HepG2 (cell line): Measurements from ENCODE around the gene CSMD2. TPM values are rescaled to one million over a fixed set of nuclear protein-coding genes. Genes with fewer than 3 reads are reported as not detected.

Experiments used
- ARHGAP35 ChIP-seq: sonication (generic); formaldehyde crosslinking; IDR thresholded peaks from 2 replicates; pipeline ENCODE4 v1.9.0; 2022; ENCODE audit warnings: mild to moderate bottlenecking, inconsistent platforms, moderate library complexity, missing genetic modification reagents, borderline replicate concordance
- DNMT1 ChIP-seq: sonication (generic); formaldehyde crosslinking; IDR thresholded peaks from 2 replicates; pipeline ENCODE4 v1.5.1; 2020; ENCODE audit warnings: mild to moderate bottlenecking, missing genetic modification reagents
- polyA plus RNA-seq, 8 experiments: library from polyadenylated mRNA; depleted of rRNA in 3 of 8; stranded (reverse) in 7 of 8; unstranded in 1 of 8; fragments of >200 nt; fragmentation: Illumina TruSeq in 4 of 8; extraction: Trizol in 4 of 8; gene quantifications; 2 replicates each; pipeline versions ENCODE4 v1.2.1 to v1.2.3, GENCODE V29; 2011 to 2016; ENCODE audit warnings: low read depth in 4 of 8, missing spikeins in 1 of 8, mixed read lengths in 1 of 8; ENCODE audit not compliant: insufficient read depth in 1 of 8
- total RNA-seq, 5 experiments: library from RNA; depleted of rRNA; stranded (reverse); fragments of >200 nt; fragmentation: Illumina TruSeq; extraction: Trizol; gene quantifications; 2 replicates each; pipeline ENCODE4 v1.2.3, GENCODE V29; 2016; ENCODE audit warnings: low read depth in 1 of 5
- TF ChIP-seq, protein P1 (sequence below): IDR thresholded peaks from 2 replicates; pipeline ENCODE4 v1.6.1; 2016; ENCODE audit warnings: mild to moderate bottlenecking
- TF ChIP-seq, protein P2 (sequence below): sonication (generic); formaldehyde crosslinking; IDR thresholded peaks from 2 replicates; pipeline ENCODE4 v1.4.0; 2020; ENCODE audit warnings: missing genetic modification reagents
- TF ChIP-seq, protein P3 (sequence below): sonication (generic); formaldehyde crosslinking; IDR thresholded peaks from 2 replicates; pipeline ENCODE4 v1.4.0; 2020; ENCODE audit warnings: mild to moderate bottlenecking, missing genetic modification reagents

The CSMD2 gene
- total and polyA plus RNA-seq, 2 of the 13 experiments (the other 11 are each of a cell fraction or from before 2014, with no cell fraction given) = not detected

DNA sequence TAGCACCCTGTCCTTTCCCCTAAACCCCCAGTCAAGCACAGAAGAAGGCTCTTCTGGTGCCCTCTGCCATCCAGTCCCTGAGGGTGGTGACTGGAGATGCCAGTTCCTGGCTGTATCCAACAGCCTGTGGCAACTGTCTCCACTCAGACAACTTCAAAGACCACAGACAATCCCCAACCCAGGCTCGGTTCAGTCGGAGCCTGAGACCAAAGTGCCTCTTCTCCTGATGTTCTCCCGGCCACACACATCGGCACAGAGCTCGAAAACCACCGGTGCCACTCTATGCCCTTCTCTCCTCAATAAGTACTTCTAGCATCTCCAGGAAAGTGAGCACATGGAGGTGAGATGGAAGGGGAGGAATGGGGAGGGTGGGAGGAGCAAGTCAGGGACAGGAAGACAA lies 340.7 kb downstream of the CSMD2 start (continued):
- TF ChIP-seq, protein P1, sequence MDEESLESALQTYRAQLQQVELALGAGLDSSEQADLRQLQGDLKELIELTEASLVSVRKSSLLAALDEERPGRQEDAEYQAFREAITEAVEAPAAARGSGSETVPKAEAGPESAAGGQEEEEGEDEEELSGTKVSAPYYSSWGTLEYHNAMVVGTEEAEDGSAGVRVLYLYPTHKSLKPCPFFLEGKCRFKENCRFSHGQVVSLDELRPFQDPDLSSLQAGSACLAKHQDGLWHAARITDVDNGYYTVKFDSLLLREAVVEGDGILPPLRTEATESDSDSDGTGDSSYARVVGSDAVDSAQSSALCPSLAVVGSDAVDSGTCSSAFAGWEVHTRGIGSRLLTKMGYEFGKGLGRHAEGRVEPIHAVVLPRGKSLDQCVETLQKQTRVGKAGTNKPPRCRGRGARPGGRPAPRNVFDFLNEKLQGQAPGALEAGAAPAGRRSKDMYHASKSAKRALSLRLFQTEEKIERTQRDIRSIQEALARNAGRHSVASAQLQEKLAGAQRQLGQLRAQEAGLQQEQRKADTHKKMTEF = no peak
- no peak for TF ChIP-seq ARHGAP35 (CRISPR knock-in tag)
- TF ChIP-seq, protein P2, sequence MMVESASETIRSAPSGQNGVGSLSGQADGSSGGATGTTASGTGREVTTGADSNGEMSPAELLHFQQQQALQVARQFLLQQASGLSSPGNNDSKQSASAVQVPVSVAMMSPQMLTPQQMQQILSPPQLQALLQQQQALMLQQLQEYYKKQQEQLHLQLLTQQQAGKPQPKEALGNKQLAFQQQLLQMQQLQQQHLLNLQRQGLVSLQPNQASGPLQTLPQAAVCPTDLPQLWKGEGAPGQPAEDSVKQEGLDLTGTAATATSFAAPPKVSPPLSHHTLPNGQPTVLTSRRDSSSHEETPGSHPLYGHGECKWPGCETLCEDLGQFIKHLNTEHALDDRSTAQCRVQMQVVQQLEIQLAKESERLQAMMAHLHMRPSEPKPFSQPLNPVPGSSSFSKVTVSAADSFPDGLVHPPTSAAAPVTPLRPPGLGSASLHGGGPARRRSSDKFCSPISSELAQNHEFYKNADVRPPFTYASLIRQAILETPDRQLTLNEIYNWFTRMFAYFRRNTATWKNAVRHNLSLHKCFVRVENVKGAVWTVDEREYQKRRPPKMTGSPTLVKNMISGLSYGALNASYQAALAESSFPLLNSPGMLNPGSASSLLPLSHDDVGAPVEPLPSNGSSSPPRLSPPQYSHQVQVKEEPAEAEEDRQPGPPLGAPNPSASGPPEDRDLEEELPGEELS (CRISPR knock-in tag) = no peak
- TF ChIP-seq, protein P3, sequence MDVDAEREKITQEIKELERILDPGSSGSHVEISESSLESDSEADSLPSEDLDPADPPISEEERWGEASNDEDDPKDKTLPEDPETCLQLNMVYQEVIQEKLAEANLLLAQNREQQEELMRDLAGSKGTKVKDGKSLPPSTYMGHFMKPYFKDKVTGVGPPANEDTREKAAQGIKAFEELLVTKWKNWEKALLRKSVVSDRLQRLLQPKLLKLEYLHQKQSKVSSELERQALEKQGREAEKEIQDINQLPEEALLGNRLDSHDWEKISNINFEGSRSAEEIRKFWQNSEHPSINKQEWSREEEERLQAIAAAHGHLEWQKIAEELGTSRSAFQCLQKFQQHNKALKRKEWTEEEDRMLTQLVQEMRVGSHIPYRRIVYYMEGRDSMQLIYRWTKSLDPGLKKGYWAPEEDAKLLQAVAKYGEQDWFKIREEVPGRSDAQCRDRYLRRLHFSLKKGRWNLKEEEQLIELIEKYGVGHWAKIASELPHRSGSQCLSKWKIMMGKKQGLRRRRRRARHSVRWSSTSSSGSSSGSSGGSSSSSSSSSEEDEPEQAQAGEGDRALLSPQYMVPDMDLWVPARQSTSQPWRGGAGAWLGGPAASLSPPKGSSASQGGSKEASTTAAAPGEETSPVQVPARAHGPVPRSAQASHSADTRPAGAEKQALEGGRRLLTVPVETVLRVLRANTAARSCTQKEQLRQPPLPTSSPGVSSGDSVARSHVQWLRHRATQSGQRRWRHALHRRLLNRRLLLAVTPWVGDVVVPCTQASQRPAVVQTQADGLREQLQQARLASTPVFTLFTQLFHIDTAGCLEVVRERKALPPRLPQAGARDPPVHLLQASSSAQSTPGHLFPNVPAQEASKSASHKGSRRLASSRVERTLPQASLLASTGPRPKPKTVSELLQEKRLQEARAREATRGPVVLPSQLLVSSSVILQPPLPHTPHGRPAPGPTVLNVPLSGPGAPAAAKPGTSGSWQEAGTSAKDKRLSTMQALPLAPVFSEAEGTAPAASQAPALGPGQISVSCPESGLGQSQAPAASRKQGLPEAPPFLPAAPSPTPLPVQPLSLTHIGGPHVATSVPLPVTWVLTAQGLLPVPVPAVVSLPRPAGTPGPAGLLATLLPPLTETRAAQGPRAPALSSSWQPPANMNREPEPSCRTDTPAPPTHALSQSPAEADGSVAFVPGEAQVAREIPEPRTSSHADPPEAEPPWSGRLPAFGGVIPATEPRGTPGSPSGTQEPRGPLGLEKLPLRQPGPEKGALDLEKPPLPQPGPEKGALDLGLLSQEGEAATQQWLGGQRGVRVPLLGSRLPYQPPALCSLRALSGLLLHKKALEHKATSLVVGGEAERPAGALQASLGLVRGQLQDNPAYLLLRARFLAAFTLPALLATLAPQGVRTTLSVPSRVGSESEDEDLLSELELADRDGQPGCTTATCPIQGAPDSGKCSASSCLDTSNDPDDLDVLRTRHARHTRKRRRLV (CRISPR knock-in tag) = no peak
- no peak for TF ChIP-seq DNMT1
- TF ChIP-seq, all 625 proteins: peak for 0
